H7 (cell line): ENCODE measurements around the gene VCAN. TPM values are rescaled to one million over a fixed set of nuclear protein-coding genes. Genes with fewer than 3 reads are reported as not detected.

Experiments used
- DNase-seq: peaks from one replicate; pipeline ENCODE4 v3.0.0; 2012
- H3K27me3 ChIP-seq: 2 replicates; pipeline ENCODE4 v1.6.0; 2011; ENCODE audit warnings: mild to moderate bottlenecking, low read length; ENCODE audit not compliant: control insufficient read depth, insufficient read depth
- H3K36me3 ChIP-seq: replicated peaks from 2 replicates; pipeline ENCODE4 v1.5.1; 2011; ENCODE audit warnings: low read length; ENCODE audit not compliant: control insufficient read depth, insufficient read depth
- H3K4me3 ChIP-seq: 2 replicates; pipeline ENCODE4 v1.5.1; 2011; ENCODE audit warnings: low read depth, mild to moderate bottlenecking, control low read depth, low read length, moderate library complexity; ENCODE audit not compliant: insufficient read depth
- total RNA-seq: library from RNA; depleted of rRNA; stranded (reverse); fragments of >200 nt; shearing (Covaris generic); gene quantifications from 2 replicates; pipeline ENCODE4 v1.2.3, GENCODE V29; 2014

VCAN gene
- total RNA-seq, 1 experiment from 2014 or later = 85.8 TPM

DNA sequence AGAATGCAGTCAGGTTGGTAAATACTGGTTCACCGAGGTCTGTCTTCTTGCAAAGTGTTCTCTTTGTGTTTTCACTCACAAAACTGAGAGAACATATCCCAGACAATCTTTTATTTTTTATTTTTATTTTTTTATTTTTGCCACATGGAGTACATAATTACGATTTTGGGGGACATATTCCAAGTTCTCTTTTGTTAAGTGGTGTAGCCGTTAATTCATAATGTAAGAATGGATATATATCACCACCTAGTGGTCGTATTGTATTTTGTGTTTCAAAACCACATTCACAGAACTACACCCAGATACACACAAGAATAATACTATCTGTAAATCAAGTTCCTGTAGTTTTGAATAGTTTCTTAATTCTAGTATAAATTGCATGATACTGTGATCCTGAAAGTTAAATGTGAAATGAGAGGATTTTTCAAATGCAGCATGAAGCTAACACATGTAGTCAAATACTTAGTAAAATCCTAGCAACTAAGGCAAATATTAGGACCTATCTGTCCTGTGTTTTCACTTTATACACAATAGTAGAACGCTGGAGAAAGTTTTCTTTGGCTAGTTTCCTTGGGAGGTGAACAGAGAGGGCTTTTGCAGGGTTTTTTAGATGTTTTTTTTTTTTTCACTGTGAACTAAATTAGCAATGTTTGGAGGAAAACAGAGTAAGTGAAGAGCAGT lies 92.7 kb downstream of the VCAN start:
- Histone ChIP-seq H3K4me3 (no peak overlapping the region), H3K27me3 (no peaks in the 10 kb centered on the region), H3K36me3 (peaks cover 6% of the 10 kb centered on the region)
- DNase-seq = no peak

DNA sequence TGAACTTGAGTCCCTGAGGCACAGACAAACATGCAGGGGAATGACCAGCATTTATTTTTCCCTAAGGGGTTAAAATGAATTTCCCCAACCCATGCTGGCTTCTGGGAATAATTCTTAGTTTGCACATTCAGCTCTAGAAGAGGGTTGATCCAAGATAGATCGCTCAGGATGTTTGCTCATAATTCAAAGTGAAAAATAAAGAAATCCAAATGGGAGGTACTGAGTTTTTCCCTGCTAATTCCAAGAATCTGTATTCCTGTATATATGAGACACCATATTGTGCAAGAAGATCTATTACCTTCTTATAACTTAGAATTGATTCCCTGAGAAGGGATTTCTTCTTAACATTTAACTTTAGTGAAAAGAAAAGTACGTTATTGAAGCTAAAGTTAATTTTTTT lies 96.2 kb downstream of the VCAN start:
- no peak for DNase-seq
- Histone ChIP-seq H3K27me3 (no peaks in the 10 kb centered on the region), H3K36me3 (peaks cover 9% of the 10 kb centered on the region), H3K4me3 (no peak overlapping the region)

DNA sequence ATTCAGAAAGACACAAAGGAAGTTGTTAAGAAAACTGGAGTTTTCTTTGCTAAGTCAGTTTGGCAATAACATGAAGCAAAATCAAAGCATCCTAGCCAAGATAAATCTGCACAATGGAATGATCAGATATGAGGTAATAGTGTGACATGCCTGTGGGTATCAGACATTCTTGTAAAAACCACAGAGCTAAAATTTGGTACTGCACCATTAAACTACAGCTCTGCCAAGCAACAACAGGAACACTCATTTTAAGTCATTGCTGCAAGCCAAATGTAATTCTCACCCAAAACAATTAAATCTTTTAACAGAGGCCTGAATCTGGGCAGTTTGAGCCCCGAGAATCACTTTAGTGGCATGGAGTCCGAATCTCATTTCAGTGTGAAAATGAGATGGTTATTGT lies 96.6 kb downstream of the VCAN start:
- Histone ChIP-seq H3K27me3 (no peaks in the 10 kb centered on the region), H3K36me3 (peaks cover 7% of the 10 kb centered on the region), H3K4me3 (no peak overlapping the region)
- DNase-seq = no peak

DNA sequence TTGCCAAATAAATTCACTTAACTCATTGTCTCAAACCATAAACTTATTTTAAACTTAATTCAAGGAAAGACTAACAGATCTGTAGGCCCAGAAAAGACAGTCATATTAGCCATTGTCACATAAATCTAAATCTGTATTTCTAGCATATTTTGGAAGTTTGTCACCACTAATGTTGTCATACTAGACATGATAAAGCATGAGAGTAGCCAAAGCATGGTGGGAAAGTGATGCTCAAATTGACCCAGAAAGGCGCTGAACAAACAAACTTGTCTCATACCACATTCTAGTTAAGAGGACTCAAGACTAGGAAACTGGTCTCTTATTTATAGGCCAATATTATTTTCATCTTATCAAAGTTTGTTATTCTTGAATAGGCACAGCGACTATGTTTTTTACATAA lies 99.4 kb downstream of the VCAN start:
- Histone ChIP-seq H3K27me3 (no peaks in the 10 kb centered on the region), H3K36me3 (peaks cover 14% of the 10 kb centered on the region)
- no peak for DNase-seq

DNA sequence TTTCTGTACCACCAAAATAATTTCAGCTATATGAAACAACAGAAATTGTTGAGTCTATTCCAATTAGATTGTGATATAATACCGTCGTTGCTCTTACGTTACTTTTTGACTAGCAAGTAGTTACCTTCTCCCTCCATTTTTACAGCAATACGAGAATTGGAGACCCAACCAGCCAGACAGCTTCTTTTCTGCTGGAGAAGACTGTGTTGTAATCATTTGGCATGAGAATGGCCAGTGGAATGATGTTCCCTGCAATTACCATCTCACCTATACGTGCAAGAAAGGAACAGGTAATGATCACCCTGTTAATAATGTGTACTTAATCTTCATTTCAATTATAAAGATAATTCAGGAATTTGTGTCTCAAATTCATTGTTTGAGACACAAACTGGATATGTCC lies 100.7 kb downstream of the VCAN start:
- H3K27me3 ChIP-seq = no peaks in the 10 kb centered on the region
- no peak for DNase-seq
- H3K36me3 ChIP-seq = peaks cover 16% of the 10 kb centered on the region
- H3K4me3 ChIP-seq = no peak overlapping the region

More for the DNA sequence above, 99.4 kb downstream of the VCAN start:
- H3K4me3 ChIP-seq = no peak overlapping the region

DNA sequence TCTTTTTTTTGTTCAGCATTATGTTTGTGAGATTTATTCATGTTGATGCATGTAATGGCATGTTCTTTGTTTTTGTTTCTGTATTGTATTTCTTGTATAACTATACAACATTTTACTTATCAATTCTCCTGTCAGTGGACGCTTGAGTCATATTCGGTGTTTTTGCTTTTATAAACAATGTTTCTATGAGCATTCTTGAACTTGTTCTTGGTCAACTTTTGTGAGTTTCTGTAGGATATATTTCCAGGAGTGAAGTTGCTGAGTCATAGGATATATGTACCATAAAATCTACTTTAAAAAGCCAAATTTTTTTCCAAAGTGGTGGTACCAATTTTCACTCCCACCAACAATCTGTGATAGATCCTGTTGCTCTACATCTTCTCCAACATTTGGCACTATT lies 104.8 kb downstream of the VCAN start:
- no peak overlapping the region for H3K4me3 ChIP-seq
- DNase-seq = no peak
- H3K36me3 ChIP-seq = peaks cover 22% of the 10 kb centered on the region
- H3K27me3 ChIP-seq = no peaks in the 10 kb centered on the region

DNA sequence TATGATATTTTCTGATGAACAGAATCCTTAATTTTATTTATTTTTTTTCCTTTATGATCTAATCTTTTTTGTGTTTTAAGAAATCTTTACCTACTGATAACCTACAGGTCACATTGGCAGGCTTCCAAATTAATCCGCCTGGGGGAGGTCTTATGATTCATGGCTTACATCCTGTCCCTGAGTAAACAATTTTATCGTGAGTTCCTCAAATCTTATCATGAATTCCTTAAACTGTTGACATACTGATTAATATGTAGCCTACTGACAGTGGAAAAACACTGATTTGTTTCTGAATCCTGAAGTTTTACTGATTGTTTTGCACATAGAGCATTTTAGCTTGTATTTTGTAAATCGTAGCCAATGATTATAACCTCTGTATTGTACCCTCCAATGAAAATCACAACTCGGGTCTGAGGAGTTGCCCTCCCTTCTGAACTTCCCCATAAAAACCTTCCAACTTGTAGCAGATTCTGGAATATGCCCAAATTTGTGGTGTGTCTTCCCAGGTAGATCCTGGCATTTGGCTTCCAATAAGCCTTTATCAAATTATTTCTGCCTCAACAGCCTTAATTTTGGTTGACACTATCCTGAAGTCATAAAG lies 105.6 kb downstream of the VCAN start:
- no peak for DNase-seq
- Histone ChIP-seq H3K4me3 (no peak overlapping the region), H3K36me3 (peaks cover 22% of the 10 kb centered on the region), H3K27me3 (no peaks in the 10 kb centered on the region)

DNA sequence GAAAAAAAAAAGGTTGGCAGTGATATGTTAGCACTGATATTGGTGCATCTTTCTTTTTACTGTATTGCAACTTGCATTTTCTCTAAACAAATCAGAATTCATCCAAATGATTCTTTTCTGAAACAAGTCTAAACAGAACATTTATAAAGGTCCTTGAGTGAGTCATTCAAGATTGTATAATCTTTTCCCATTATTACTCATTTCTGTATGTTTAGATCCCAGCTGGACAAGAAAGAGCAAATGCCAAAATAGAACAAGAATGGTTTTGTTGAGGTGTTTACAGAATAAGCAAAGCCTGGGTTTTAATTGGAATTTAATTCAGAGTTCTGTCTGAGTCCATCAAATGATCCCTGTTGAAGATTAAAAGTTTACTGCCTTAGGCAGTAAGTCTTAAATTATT lies 112.3 kb downstream of the VCAN start:
- Histone ChIP-seq H3K4me3 (no peak overlapping the region), H3K27me3 (no peaks in the 10 kb centered on the region), H3K36me3 (peaks cover 7% of the 10 kb centered on the region)
- DNase-seq = no peak

DNA sequence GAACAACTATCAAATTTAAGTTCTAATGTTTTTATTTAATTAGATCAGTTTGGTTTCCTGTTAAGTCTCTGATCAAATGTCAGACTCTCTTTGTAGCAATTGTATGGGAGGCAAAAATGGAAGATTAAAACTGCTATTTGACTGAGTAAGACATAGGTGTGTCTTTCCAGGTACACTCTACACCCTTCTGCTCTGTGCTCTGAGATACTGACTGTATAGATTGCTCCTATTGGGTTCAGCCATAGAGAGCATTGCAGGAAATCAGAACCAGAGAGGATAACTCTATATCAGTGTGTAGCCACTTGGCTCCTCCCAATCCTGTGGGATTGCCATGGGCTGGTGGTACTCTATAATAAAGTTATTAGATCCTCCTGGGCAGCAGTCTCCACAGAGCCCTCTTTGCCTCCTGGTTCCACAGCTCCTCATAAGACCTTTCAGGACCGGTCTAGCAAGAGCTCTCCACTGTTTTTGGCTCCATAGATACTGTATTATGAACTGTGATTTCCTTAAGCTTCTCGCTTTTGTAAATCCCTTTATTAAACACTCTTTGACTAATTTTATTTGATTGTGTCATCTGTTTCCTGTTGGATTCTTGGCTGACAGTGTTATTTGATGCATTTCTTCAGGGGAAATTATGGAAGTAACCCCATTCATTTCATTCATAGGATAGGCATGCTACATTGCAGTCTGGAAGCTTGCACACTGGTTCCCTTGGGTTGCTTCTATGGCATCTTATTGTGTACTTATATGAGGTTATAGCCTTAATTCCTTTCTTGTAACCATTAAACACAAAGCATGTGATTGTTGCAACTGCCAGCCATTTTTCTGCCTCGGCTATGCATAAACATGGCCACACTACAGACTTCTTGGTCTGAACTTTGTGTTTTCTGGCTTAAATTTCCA lies 115.6 kb downstream of the VCAN start:
- H3K4me3 ChIP-seq = no peak overlapping the region
- no peaks in the 10 kb centered on the region for H3K27me3 ChIP-seq
- H3K36me3 ChIP-seq = no peaks in the 10 kb centered on the region
- no peak for DNase-seq

DNA sequence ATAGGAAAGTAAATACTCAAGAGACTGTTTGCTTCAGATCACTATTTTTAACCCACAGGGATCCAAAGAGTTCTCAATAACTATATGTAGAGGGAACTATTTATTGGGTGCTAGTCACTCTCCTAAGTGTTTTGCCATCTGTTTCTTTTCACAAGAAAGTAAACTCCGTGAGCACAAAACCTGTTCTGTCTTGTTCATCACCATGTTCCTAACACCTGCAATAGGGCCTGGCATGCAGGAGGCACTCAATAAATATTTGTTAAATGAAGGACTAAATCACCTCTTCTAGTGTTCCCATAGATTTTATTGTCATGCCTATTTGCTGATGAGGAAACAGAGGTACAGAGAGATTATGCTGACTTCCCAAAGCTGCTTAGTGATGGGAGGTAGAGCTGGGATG lies 118.2 kb downstream of the VCAN start:
- Histone ChIP-seq H3K4me3 (no peak overlapping the region), H3K36me3 (no peaks in the 10 kb centered on the region), H3K27me3 (no peaks in the 10 kb centered on the region)
- no peak for DNase-seq

DNA sequence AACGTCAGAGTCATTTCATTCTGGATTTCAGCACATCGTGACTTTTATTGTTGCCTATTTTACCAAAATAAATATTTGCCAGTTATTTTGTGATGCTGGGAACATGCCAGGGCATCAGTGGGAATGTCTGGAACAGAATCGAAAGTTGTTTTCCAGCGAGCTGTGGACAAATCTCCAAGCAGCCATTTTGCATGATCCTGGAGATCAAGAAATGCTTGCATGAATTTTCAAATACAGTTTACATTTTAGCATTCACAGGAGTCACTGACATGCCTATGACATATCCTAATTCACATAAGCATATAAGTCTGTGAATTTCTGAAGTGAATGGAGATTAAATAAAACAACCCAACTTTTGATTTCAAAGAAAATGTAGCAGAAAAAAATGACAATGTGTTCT lies 119.4 kb downstream of the VCAN start:
- Histone ChIP-seq H3K27me3 (no peaks in the 10 kb centered on the region), H3K36me3 (no peaks in the 10 kb centered on the region), H3K4me3 (no peak overlapping the region)
- DNase-seq = no peak

DNA sequence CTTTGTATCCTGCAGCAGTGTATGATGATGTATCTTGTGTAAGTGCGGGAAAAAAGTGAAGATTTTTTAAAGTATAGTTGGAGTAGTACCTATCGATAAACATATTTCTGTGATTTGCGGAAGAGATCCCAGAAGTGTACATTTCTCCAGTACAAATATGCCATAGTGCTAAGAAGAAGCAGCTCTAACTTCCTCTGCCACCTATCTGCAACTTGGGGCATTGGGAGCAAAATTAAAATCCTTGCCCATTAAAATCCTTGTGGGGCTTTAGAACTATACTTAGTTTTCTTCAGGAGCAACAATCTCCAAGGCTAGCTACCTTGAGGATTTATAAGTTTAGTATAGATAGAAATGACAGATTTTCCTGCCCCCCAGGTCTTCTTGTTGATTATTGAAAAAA lies 123.7 kb downstream of the VCAN start:
- H3K36me3 ChIP-seq = no peaks in the 10 kb centered on the region
- H3K27me3 ChIP-seq = no peaks in the 10 kb centered on the region
- no peak overlapping the region for H3K4me3 ChIP-seq
- DNase-seq = no peak

DNA sequence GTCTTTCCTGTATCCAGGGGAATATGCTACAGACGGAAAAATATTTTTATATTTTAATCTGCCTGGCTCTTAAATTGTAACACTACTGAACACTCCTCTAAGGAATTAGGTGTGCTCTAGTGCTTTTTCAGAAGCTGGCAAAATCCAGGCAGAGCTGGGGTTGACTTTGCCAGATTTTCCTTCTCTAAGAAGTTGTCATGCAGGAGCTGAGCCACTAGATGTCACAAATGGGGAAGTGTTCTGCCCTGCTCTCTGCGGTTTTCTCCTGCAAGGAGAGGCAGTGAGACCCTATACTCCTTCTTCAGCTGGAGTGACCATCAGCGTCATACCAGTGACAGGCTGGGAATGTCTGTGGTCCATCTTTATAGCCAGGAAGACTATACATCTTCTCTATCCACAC lies 136.6 kb downstream of the VCAN start:
- Histone ChIP-seq H3K27me3 (no peaks in the 10 kb centered on the region), H3K36me3 (no peaks in the 10 kb centered on the region), H3K4me3 (no peak overlapping the region)
- peak; percentile 58 for DNase-seq

DNA sequence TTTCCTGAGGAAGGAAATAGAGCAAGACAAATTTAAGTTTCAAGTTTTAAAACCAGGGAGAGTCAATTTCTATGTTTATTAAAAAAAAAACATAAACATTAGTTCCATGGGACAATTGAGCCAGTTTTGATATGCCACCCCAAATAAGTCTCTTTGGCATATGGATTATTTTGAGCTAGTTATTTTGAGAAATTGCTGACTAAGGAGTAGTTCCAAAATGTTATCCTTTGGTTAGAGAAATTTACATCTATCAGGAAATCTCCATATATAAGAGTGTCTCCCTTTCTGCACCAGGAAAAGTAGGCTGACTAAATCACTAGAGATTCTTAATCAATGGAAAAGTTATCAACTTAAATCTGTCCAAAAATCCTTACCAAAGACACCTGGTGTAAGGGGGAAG lies 143.3 kb downstream of the VCAN start:
- H3K4me3 ChIP-seq = no peak overlapping the region
- DNase-seq = no peak
- H3K36me3 ChIP-seq = no peaks in the 10 kb centered on the region
- H3K27me3 ChIP-seq = no peaks in the 10 kb centered on the region

DNA sequence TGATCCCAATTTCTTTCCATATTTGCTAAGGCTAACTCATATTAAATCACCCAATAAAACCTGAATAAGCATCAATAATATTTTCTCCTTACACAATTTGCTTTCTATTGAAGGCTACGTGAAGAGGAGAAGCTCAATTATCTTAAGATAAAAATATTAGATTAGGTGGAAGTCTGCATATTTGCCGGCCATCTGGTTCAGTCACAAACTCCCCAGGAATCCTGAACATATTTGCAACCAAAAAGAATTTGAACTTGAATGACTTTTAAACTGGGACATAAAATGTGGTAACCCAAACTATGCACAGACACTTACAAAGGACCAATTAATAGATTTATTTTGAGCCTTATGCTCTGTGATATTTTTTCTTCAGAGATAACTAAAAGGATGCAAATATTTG lies 156.8 kb downstream of the VCAN start:
- Histone ChIP-seq H3K4me3 (no peak overlapping the region), H3K27me3 (no peaks in the 10 kb centered on the region), H3K36me3 (no peaks in the 10 kb centered on the region)
- no peak for DNase-seq
